Thyroid gland (tissue), 4 donors: ENCODE data around the gene KCNK18. TPM values are rescaled to one million over a fixed set of nuclear protein-coding genes. Genes with fewer than 3 reads are reported as not detected.
A peak's percentile ranks its signal among the peaks of the same experiment; 100 is the strongest.

Experiments used
- DNase-seq, 2 donors: peaks; one replicate each; pipeline ENCODE4 v3.0.0-alpha.2; 2019
- H3K27ac ChIP-seq, 3 donors: fragments of 200-600 bp; sonication (generic); 1 replicate in 2 of 3; 2 replicates in 1 of 3; pipeline ENCODE4 v1.5.1; 2016 to 2019; ENCODE audit warnings: mild to moderate bottlenecking in 1 of 3, moderate library complexity in 1 of 3
- H3K27me3 ChIP-seq: fragments of 200-600 bp; sonication (generic); one replicate; pipeline ENCODE4 v1.5.1; 2019
- H3K36me3 ChIP-seq, 2 donors: fragments of 200-600 bp; sonication (generic); one replicate each; pipeline ENCODE4 v1.5.1; 2016 to 2019
- H3K4me1 ChIP-seq, 2 donors: fragments of 200-600 bp; sonication (generic); one replicate each; pipeline ENCODE4 v1.5.1; 2017 to 2019
- H3K4me3 ChIP-seq, 3 donors: fragments of 200-600 bp; sonication (generic); replicated peaks in 1 of 3; 1 replicate in 2 of 3; 2 replicates in 1 of 3; pipeline ENCODE4 v1.5.1; 2016; ENCODE audit warnings: mild to moderate bottlenecking in 1 of 3
- H3K9me3 ChIP-seq: fragments of 200-600 bp; sonication (generic); one replicate; pipeline ENCODE4 v1.5.1; 2017
- POLR2A ChIP-seq, 2 donors: fragments of 450-650 bp; IDR thresholded peaks; one replicate each; pipeline ENCODE4 v1.6.1; 2017; ENCODE audit warnings: antibody characterized with exemption in 2 of 2, mild to moderate bottlenecking in 2 of 2, moderate library complexity in 1 of 2
- WGBS, 2 donors: methylation state at CpG; one replicate each; pipeline ENCODE4 v1.1.5; 2017; 5-methylcytosine and 5-hydroxymethylcytosine counted together
- intact Hi-C: fragments of 100-400 bp; cut with DNase I; formaldehyde crosslinking; loops from one replicate; pipeline ENCODE4 v1.15.1; 2023
- total RNA-seq, 4 donors: library from RNA; depleted of rRNA; stranded (reverse); fragments of >200 nt; gene quantifications; one replicate each; pipeline ENCODE4 v1.2.3, GENCODE V29; 2016
- TF ChIP-seq, protein P1 (sequence below), 6 experiments: fragments of 200-600 bp in 3 of 6; fragments of 450-650 bp in 3 of 6; sonication (generic) in 3 of 6; IDR thresholded peaks; one replicate each; pipeline ENCODE4 v1.5.1; 2016 to 2019; ENCODE audit warnings: antibody characterized with exemption in 6 of 6, mild to moderate bottlenecking in 2 of 6, inconsistent platforms in 1 of 6, moderate library complexity in 1 of 6

The KCNK18 gene
- total RNA-seq, 4 donors from 2014 or later, result not detected

GRCh38 chr10:117160567-117160966, 36.7 kb upstream of the KCNK18 start:
- DNase-seq, result no peak
- intact Hi-C loops, result no loop called here
- Histone ChIP-seq H3K4me3 (no peak overlapping the region), H3K27ac (no peak overlapping the region), H3K4me1 (peaks cover 23 to 24% of the 10 kb centered on the region in 2 donors), H3K9me3 (no peaks in the 10 kb centered on the region), H3K36me3 (no peaks in the 10 kb centered on the region), H3K27me3 (peaks cover 74% of the 10 kb centered on the region)
- no peak for TF ChIP-seq POLR2A (IDR thresholded peaks at IDR 0.05)
- TF ChIP-seq, protein P1, sequence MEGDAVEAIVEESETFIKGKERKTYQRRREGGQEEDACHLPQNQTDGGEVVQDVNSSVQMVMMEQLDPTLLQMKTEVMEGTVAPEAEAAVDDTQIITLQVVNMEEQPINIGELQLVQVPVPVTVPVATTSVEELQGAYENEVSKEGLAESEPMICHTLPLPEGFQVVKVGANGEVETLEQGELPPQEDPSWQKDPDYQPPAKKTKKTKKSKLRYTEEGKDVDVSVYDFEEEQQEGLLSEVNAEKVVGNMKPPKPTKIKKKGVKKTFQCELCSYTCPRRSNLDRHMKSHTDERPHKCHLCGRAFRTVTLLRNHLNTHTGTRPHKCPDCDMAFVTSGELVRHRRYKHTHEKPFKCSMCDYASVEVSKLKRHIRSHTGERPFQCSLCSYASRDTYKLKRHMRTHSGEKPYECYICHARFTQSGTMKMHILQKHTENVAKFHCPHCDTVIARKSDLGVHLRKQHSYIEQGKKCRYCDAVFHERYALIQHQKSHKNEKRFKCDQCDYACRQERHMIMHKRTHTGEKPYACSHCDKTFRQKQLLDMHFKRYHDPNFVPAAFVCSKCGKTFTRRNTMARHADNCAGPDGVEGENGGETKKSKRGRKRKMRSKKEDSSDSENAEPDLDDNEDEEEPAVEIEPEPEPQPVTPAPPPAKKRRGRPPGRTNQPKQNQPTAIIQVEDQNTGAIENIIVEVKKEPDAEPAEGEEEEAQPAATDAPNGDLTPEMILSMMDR (IDR thresholded peaks at IDR 0.05), result no peak
- 8 to 14% methylated on average over 5 of the region's 5 CpGs for WGBS, 2 donors

DNA sequence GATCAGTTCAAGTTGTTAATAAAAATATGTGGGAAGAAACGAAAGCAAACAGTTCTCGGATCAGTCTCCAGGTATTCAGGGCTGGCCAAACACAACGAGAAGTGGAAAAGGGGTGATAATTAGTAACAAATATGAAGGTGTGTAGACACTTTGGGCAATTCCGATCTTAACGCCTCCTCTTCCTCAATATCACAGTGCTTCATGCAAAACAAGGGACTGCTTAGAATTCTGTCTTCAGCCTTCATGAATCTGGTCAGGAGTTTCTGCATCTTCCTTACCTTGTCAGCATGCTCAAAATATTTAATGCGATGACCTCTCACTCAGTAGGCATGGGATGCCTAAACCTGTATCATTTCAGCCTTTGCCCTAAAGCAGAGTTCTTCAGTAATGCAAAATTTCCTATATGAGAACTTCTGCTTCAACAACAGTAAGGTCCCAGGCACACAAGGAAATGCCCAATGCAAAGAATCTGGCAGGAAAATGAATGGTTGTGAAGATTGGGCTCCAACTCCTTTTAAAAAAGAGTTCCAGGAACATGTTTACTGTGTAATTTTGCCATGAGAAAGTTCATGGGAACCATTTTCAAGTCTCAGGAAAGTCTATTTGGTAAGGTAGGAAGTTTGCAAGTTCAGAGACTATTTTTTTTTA, 35.8 kb upstream of the KCNK18 start:
- Histone ChIP-seq H3K36me3 (no peaks in the 10 kb centered on the region), H3K27ac (no peak overlapping the region), H3K4me3 (no peak overlapping the region), H3K4me1 (peaks cover 23 to 26% of the 10 kb centered on the region in 2 donors), H3K9me3 (no peaks in the 10 kb centered on the region), H3K27me3 (peaks cover 80% of the 10 kb centered on the region)
- 4 to 10% methylated on average over 6 of the region's 6 CpGs for WGBS, 2 donors
- TF ChIP-seq, protein P1 (IDR thresholded peaks at IDR 0.05), result no peak
- no peak for TF ChIP-seq POLR2A (IDR thresholded peaks at IDR 0.05)
- DNase-seq, result no peak
- intact Hi-C loops, result no loop called here

- Histone ChIP-seq H3K27ac (no peak overlapping the region), H3K9me3 (no peaks in the 10 kb centered on the region), H3K27me3 (peaks cover 83% of the 10 kb centered on the region), H3K4me1 (peaks cover 23 to 26% of the 10 kb centered on the region in 2 donors), H3K36me3 (no peaks in the 10 kb centered on the region), H3K4me3 (no peak overlapping the region)
- DNase-seq, result no peak
- intact Hi-C loops, result no loop called here
- TF ChIP-seq POLR2A (IDR thresholded peaks at IDR 0.05), result no peak
- TF ChIP-seq, protein P1 (IDR thresholded peaks at IDR 0.05), result no peak
- 6 to 7% methylated on average over 26 to 35 of the region's 39 CpGs for WGBS, 2 donors
These were observed 34.9 kb upstream of the KCNK18 start for GRCh38 chr10:117162093-117163060.

DNA sequence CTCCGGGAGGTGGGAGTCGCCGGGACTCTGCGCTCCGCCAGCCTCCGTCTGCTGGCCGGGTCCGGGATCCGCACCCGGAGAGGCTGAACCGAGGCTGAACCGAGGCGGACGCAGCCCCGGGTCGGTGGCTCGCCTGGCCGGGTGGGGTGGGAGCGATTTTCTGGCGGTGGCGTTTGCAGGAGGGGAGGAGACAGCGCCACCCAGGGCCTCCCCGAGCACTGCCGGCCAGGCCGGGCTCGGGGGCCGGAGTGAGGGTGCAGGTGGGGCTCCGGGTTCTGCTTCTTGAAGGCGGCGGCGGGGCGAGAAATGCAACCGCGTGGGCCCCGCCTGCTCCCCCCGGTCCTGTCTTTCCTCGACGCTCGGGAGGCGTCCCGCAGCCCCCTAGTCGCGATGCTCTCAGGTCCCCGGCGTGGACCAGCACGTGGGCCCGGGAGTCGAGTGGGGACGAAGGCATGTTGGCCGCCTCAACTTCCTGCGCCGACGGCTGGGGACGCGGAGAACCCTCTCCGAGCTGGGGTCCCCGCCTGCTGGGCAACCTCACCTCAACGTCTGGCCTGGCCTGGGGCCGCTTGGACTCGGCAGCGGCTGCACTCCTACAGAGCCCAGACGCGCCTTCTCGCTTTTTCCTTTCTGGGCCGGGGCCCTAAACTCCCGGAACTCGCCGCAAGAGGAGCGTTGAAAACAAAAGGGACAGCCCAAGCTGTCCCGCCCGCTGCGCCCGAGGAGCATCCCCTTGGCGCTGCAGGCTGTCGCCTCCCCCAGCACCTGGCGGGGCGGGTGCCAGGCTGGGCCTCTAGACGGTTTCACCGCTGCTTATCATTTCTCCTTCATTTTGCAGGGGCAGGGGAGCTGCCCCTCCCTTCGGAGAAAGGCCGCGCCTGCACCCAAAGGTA, 34.0 kb upstream of the KCNK18 start:
- no peak overlapping the region for H3K4me3 ChIP-seq
- peaks cover 23 to 35% of the 10 kb centered on the region in 2 donors for H3K4me1 ChIP-seq
- H3K27me3 ChIP-seq, result peaks cover 84% of the 10 kb centered on the region
- WGBS, 2 donors, result 3 to 4% methylated on average over 17 to 29 of the region's 82 CpGs
- no peak overlapping the region for H3K27ac ChIP-seq
- H3K36me3 ChIP-seq, result no peaks in the 10 kb centered on the region
- no peaks in the 10 kb centered on the region for H3K9me3 ChIP-seq
- peak in 1 of 2 donors; percentile 3 for DNase-seq
- TF ChIP-seq, protein P1 (IDR thresholded peaks at IDR 0.05), result no peak
- no peak for TF ChIP-seq POLR2A (IDR thresholded peaks at IDR 0.05)
- intact Hi-C loops, result no loop called here
